PC-3 (cell line): Measurements from ENCODE around the gene MANF.

Experiments
- EZH2 ChIP-seq: fragments of 300-600 bp; sonication (generic); IDR thresholded peaks from one replicate; pipeline ENCODE4 v1.6.1; 2017; ENCODE audit warnings: antibody characterized with exemption, mild to moderate bottlenecking, low read length; ENCODE audit not compliant: unreplicated experiment
- EZH2phosphoT487 ChIP-seq: fragments of 300-600 bp; sonication (generic); IDR thresholded peaks from 2 replicates; pipeline ENCODE4 v1.6.1; 2018; ENCODE audit warnings: mild to moderate bottlenecking, antibody characterized with exemption, low read length, borderline replicate concordance
- TF ChIP-seq, protein P1 (sequence below): fragments of 300-600 bp; sonication (generic); conservative IDR thresholded peaks from 2 replicates; pipeline ENCODE4 v1.5.1; 2017; ENCODE audit warnings: antibody characterized with exemption, low read depth, mild to moderate bottlenecking, low read length

DNA sequence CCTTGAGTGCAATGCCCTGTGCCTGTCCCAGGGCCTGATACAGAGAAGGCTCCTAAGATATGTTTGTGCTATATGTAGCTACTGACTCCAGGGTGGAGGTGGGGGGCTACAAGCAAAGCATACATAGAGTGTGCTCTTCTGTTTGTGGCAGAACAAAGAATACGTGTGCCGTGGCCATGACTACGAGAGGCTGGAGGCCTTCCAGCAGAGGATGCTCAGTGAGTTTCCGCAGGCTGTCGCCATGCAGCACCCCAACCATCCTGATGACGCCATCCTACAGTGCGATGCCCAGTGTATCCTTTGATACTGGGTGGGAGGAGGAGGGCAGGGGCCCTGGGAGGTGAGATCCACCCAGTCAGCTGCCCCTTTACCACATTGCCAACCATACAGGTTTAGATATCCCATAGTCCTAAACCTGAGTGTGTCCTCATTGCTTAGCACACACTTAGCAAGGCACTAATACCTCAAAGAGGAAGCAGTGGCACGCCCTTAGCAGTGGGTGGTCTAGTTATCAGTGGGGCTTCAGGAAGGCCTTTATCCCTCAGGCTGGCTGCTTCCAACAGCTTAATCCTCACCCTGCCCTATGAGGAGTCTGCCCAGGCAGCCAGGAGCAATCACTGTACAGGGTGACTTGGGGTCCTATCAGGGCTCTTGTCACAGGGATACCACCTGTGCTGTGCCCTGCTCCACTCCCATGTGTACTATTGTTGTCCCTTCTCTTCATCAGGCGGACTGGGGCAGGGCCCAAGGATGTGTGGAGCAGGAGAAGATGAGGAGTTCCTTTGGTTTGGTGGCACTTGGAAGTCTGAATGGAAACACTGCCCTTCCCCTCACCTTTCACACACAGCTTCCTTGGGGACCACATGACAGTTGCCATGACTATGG is 30.1 kb upstream of the MANF start:
- TF ChIP-seq, protein P1, sequence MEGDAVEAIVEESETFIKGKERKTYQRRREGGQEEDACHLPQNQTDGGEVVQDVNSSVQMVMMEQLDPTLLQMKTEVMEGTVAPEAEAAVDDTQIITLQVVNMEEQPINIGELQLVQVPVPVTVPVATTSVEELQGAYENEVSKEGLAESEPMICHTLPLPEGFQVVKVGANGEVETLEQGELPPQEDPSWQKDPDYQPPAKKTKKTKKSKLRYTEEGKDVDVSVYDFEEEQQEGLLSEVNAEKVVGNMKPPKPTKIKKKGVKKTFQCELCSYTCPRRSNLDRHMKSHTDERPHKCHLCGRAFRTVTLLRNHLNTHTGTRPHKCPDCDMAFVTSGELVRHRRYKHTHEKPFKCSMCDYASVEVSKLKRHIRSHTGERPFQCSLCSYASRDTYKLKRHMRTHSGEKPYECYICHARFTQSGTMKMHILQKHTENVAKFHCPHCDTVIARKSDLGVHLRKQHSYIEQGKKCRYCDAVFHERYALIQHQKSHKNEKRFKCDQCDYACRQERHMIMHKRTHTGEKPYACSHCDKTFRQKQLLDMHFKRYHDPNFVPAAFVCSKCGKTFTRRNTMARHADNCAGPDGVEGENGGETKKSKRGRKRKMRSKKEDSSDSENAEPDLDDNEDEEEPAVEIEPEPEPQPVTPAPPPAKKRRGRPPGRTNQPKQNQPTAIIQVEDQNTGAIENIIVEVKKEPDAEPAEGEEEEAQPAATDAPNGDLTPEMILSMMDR = no peak
- TF ChIP-seq EZH2 (no peak), EZH2phosphoT487 (no peak)
